ENCODE data around the gene SDK1. TPM values are rescaled to one million over a fixed set of nuclear protein-coding genes. Genes with fewer than 3 reads are reported as not detected.

The SDK1 gene
- total RNA-seq, 1 donor from 2014 or later: 37.6 TPM

DNA sequence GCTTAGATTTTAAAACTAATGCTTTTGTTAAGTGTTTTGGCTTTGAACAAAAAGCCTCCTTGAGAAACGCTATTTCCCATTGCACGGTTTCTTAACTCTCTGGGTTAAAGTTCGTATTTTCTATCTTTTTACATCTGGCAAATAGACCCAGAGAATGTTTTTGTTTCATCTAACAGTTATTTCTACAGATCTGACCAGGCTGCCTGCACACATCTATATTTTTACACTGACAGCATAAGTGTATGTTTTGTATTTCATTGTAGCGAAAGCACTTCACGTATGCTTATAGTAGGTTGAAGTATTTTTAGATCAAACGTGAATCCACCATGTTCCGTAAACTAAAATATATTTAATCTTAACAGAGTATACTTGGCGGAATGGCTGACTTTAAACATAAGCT lies 477.3 kb downstream of the SDK1 start:
- TF ChIP-seq CTCF (IDR thresholded peaks at IDR 0.05; ENCODE audit: unreplicated experiment): no peak
- no peak overlapping the region for H3K4me3 Mint-ChIP-seq (ENCODE audit: low read depth)
- no peaks in the 10 kb centered on the region for H3K27me3 Mint-ChIP-seq
- no peaks in the 10 kb centered on the region for H3K4me1 Mint-ChIP-seq (ENCODE audit: low read depth)
- DNase-seq (ENCODE audit: low spot score, unreplicated experiment): no peak
- H3K9me3 Mint-ChIP-seq (ENCODE audit: low read depth): peaks cover 16% of the 10 kb centered on the region
- H3K27ac Mint-ChIP-seq: peak overlapping the region; percentile 58
- H3K36me3 Mint-ChIP-seq (ENCODE audit: insufficient read depth): peaks cover 9% of the 10 kb centered on the region

DNA sequence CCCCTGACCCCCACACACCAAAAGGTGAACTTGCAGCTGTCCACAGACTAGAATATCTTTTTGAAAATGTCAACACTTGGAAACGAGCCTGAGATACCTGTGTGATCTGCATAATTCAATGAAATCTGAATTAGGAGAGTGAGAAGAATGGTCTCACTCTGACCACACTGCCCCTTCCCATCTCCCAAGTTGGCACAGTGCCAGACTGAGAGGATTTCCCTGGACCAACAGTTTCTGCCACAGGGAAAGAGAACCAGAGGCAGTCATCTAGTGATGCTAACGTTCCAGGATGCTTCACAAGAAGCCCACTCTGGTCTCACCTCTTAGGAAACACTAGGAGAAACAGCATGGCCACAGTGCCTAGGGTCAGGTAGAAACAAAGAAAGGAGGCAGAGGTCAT lies 479.0 kb downstream of the SDK1 start:
- Mint-ChIP-seq H3K27ac (no peak overlapping the region), H3K36me3 (ENCODE audit: insufficient read depth) (peaks cover 8% of the 10 kb centered on the region), H3K9me3 (ENCODE audit: low read depth) (peaks cover 15% of the 10 kb centered on the region), H3K27me3 (no peaks in the 10 kb centered on the region), H3K4me3 (ENCODE audit: low read depth) (no peak overlapping the region), H3K4me1 (ENCODE audit: low read depth) (no peaks in the 10 kb centered on the region)
- TF ChIP-seq CTCF (IDR thresholded peaks at IDR 0.05; ENCODE audit: unreplicated experiment): no peak
- no peak for DNase-seq (ENCODE audit: low spot score, unreplicated experiment)

GRCh38 chr7:3780525-3780924 lies 479.5 kb downstream of the SDK1 start:
- Mint-ChIP-seq H3K27ac (no peak overlapping the region), H3K27me3 (no peaks in the 10 kb centered on the region), H3K4me1 (ENCODE audit: low read depth) (no peaks in the 10 kb centered on the region), H3K4me3 (ENCODE audit: low read depth) (no peak overlapping the region), H3K9me3 (ENCODE audit: low read depth) (peaks cover 15% of the 10 kb centered on the region), H3K36me3 (ENCODE audit: insufficient read depth) (peaks cover 8% of the 10 kb centered on the region)
- TF ChIP-seq CTCF (IDR thresholded peaks at IDR 0.05; ENCODE audit: unreplicated experiment): no peak
- DNase-seq (ENCODE audit: low spot score, unreplicated experiment): no peak

- Mint-ChIP-seq H3K4me1 (ENCODE audit: low read depth) (no peaks in the 10 kb centered on the region), H3K36me3 (ENCODE audit: insufficient read depth) (peaks cover 8% of the 10 kb centered on the region), H3K27me3 (no peaks in the 10 kb centered on the region), H3K4me3 (ENCODE audit: low read depth) (no peak overlapping the region), H3K27ac (no peak overlapping the region), H3K9me3 (ENCODE audit: low read depth) (peaks cover 15% of the 10 kb centered on the region)
- no peak for TF ChIP-seq CTCF (IDR thresholded peaks at IDR 0.05; ENCODE audit: unreplicated experiment)
- DNase-seq (ENCODE audit: low spot score, unreplicated experiment): no peak
Measured at GRCh38 chr7:3781607-3782006, 480.6 kb downstream of the SDK1 start.

DNA sequence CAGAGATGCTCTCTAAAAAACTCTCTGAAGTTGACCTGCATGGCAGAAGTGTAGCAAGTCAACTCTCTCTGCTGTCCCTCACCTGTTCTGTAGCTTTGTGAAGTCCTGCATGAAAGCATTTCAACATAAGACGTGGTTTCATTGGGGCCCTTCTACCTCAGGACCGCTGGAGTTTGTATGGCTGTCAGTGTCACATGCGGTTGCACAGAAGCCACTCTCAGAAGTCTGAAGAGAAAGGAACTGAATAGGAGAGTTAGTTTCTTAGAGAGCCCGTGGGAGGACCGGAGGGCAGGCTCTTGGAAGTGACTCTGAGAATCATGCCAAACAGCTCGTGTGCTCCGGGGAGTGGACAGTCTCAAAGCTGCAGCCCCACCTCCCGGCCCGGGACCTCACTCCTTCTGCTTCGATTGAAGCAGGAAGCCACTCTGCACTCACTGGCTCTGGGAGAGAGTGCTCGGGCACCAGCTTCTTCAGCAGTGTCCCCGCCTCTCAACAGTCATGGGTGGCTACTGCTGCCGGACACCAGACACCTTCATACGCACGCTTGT lies 486.7 kb downstream of the SDK1 start:
- Mint-ChIP-seq H3K9me3 (ENCODE audit: low read depth) (peaks cover 5% of the 10 kb centered on the region), H3K36me3 (ENCODE audit: insufficient read depth) (no peaks in the 10 kb centered on the region), H3K4me1 (ENCODE audit: low read depth) (peaks cover 1% of the 10 kb centered on the region), H3K4me3 (ENCODE audit: low read depth) (no peak overlapping the region), H3K27me3 (no peaks in the 10 kb centered on the region), H3K27ac (no peak overlapping the region)
- no peak for DNase-seq (ENCODE audit: low spot score, unreplicated experiment)
- no peak for TF ChIP-seq CTCF (IDR thresholded peaks at IDR 0.05; ENCODE audit: unreplicated experiment)
